GM19099 (cell line): ENCODE data around the gene KHDC4.

Experiments used
- POLR2A ChIP-seq: IDR thresholded peaks from 3 replicates; pipeline ENCODE4 v1.6.1; 2011; ENCODE audit warnings: low read depth; ENCODE audit not compliant: insufficient read length; ENCODE audit errors: extremely low read depth

Gene KHDC4

GRCh38 chr1:155934097-155934935, at the start of gene KHDC4:
TSS of gene KHDC4 (minus strand) at chr1:155934413. CDS start at chr1:155934373, 40 bp downstream.
- TF ChIP-seq POLR2A = peak; percentile 97

- peak; percentile 60 for TF ChIP-seq POLR2A
These were observed 49.2 kb upstream of the KHDC4 start for GRCh38 chr1:155983191-155984024.

- no peak for TF ChIP-seq POLR2A
These were observed 47.9 kb upstream of the KHDC4 start for GRCh38 chr1:155982106-155982505.

GRCh38 chr1:155981266-155982088, 47.3 kb upstream of the KHDC4 start:
- peak; percentile 23 for TF ChIP-seq POLR2A

GRCh38 chr1:155979597-155980343, 45.6 kb upstream of the KHDC4 start:
- peak; percentile 55 for TF ChIP-seq POLR2A

GRCh38 chr1:155978973-155979429, 44.8 kb upstream of the KHDC4 start:
- TF ChIP-seq POLR2A = peak; percentile 46

- TF ChIP-seq POLR2A = peak; percentile 83
These were observed 44.2 kb upstream of the KHDC4 start, which contains the start of gene ARHGEF2 for GRCh38 chr1:155978325-155978972. TSS of gene ARHGEF2 (minus strand) at chr1:155978547. CDS start at chr1:155978427, 120 bp downstream.

- peak; percentile 36 for TF ChIP-seq POLR2A
These were observed 43.6 kb upstream of the KHDC4 start for GRCh38 chr1:155977690-155978324.

GRCh38 chr1:155976913-155977689, 42.9 kb upstream of the KHDC4 start:
- no peak for TF ChIP-seq POLR2A

GRCh38 chr1:155976062-155976912, 42.1 kb upstream of the KHDC4 start:
- no peak for TF ChIP-seq POLR2A

GRCh38 chr1:155975375-155976061, 41.3 kb upstream of the KHDC4 start:
- no peak for TF ChIP-seq POLR2A
